IPS-20b (cell line): Measurements from ENCODE around the gene TMEM80.

Source experiments
- H3K27ac ChIP-seq: one replicate; pipeline ENCODE4 v1.5.1; 2013; ENCODE audit warnings: low read length
- H3K27me3 ChIP-seq: 2 replicates; pipeline ENCODE4 v1.6.1; 2013; ENCODE audit warnings: mild to moderate bottlenecking, low read length, inconsistent platforms; ENCODE audit not compliant: insufficient read depth
- H3K36me3 ChIP-seq: 2 replicates; pipeline ENCODE4 v1.6.1; 2013; ENCODE audit warnings: low read depth, mild to moderate bottlenecking, inconsistent platforms, low read length, moderate library complexity; ENCODE audit not compliant: insufficient read depth
- H3K4me1 ChIP-seq: 2 replicates; pipeline ENCODE4 v1.6.1; 2013; ENCODE audit warnings: mild to moderate bottlenecking, control low read depth, inconsistent platforms, low read length, moderate library complexity; ENCODE audit not compliant: insufficient read depth
- H3K4me3 ChIP-seq: 2 replicates; pipeline ENCODE4 v1.5.1; 2013; ENCODE audit warnings: mild to moderate bottlenecking, low read length, inconsistent platforms
- H3K9ac ChIP-seq: 2 replicates; pipeline ENCODE4 v1.6.1; 2013; ENCODE audit warnings: low read depth, mild to moderate bottlenecking, inconsistent platforms, low read length, moderate library complexity
- H3K9me3 ChIP-seq: 2 replicates; pipeline ENCODE4 v1.6.1; 2013; ENCODE audit warnings: mild to moderate bottlenecking, low read depth, low read length, inconsistent platforms; ENCODE audit not compliant: insufficient read depth

Gene TMEM80

GRCh38 chr11:719214-720016, 23.8 kb downstream of the TMEM80 start:
- no peak overlapping the region for H3K9ac ChIP-seq
- H3K27ac ChIP-seq = no peak overlapping the region
- peaks cover 22% of the 10 kb centered on the region; the same call in 1 of the 2 replicates for H3K27me3 ChIP-seq
- no peaks in the 10 kb centered on the region for H3K9me3 ChIP-seq
- no peak overlapping the region for H3K4me3 ChIP-seq
- no peaks in the 10 kb centered on the region for H3K4me1 ChIP-seq
- H3K36me3 ChIP-seq = no peaks in the 10 kb centered on the region

- Histone ChIP-seq H3K27me3 (peaks cover 29% of the 10 kb centered on the region), H3K9ac (no peak overlapping the region), H3K36me3 (no peaks in the 10 kb centered on the region), H3K4me1 (no peaks in the 10 kb centered on the region), H3K9me3 (no peaks in the 10 kb centered on the region), H3K4me3 (peak overlapping the region; percentile 56), H3K27ac (no peak overlapping the region)
These were observed 24.5 kb downstream of the TMEM80 start for GRCh38 chr11:720017-720641.

- Histone ChIP-seq H3K36me3 (no peaks in the 10 kb centered on the region), H3K27me3 (peaks cover 35% of the 10 kb centered on the region), H3K4me3 (peak overlapping the region; percentile 56), H3K9ac (no peak overlapping the region), H3K4me1 (no peaks in the 10 kb centered on the region), H3K9me3 (no peaks in the 10 kb centered on the region), H3K27ac (no peak overlapping the region)
These were observed 25.1 kb downstream of the TMEM80 start for GRCh38 chr11:720642-721246.

GRCh38 chr11:721247-721740, 25.7 kb downstream of the TMEM80 start:
- no peaks in the 10 kb centered on the region for H3K9me3 ChIP-seq
- H3K27ac ChIP-seq = no peak overlapping the region
- no peak overlapping the region for H3K9ac ChIP-seq
- peaks cover 40% of the 10 kb centered on the region for H3K27me3 ChIP-seq
- no peaks in the 10 kb centered on the region for H3K36me3 ChIP-seq
- no peaks in the 10 kb centered on the region for H3K4me1 ChIP-seq
- no peak overlapping the region for H3K4me3 ChIP-seq

GRCh38 chr11:721741-722345, 26.2 kb downstream of the TMEM80 start:
- Histone ChIP-seq H3K4me3 (no peak overlapping the region), H3K9me3 (no peaks in the 10 kb centered on the region), H3K9ac (no peak overlapping the region), H3K36me3 (no peaks in the 10 kb centered on the region), H3K27me3 (peaks cover 46% of the 10 kb centered on the region), H3K27ac (no peak overlapping the region), H3K4me1 (no peaks in the 10 kb centered on the region)

- no peaks in the 10 kb centered on the region for H3K36me3 ChIP-seq
- H3K9ac ChIP-seq = no peak overlapping the region
- no peaks in the 10 kb centered on the region for H3K4me1 ChIP-seq
- H3K9me3 ChIP-seq = no peaks in the 10 kb centered on the region
- peaks cover 51% of the 10 kb centered on the region for H3K27me3 ChIP-seq
- H3K27ac ChIP-seq = no peak overlapping the region
- no peak overlapping the region for H3K4me3 ChIP-seq
These were observed 26.8 kb downstream of the TMEM80 start for GRCh38 chr11:722346-722811.

- Histone ChIP-seq H3K36me3 (no peaks in the 10 kb centered on the region), H3K27ac (no peak overlapping the region), H3K4me3 (no peak overlapping the region), H3K27me3 (peaks cover 56% of the 10 kb centered on the region), H3K9ac (no peak overlapping the region), H3K9me3 (no peaks in the 10 kb centered on the region), H3K4me1 (no peaks in the 10 kb centered on the region)
These were observed 27.7 kb downstream of the TMEM80 start for GRCh38 chr11:723120-723883.

GRCh38 chr11:724049-724777, 28.6 kb downstream of the TMEM80 start:
- no peaks in the 10 kb centered on the region for H3K4me1 ChIP-seq
- H3K27ac ChIP-seq = no peak overlapping the region
- H3K4me3 ChIP-seq = no peak overlapping the region
- peaks cover 55% of the 10 kb centered on the region for H3K27me3 ChIP-seq
- no peaks in the 10 kb centered on the region for H3K9me3 ChIP-seq
- no peaks in the 10 kb centered on the region for H3K36me3 ChIP-seq
- H3K9ac ChIP-seq = no peak overlapping the region

GRCh38 chr11:724778-725386, 29.3 kb downstream of the TMEM80 start:
- Histone ChIP-seq H3K27me3 (peaks cover 48% of the 10 kb centered on the region), H3K36me3 (no peaks in the 10 kb centered on the region), H3K4me3 (no peak overlapping the region), H3K9me3 (no peaks in the 10 kb centered on the region), H3K4me1 (no peaks in the 10 kb centered on the region), H3K9ac (no peak overlapping the region), H3K27ac (no peak overlapping the region)

GRCh38 chr11:725624-726202, 30.1 kb downstream of the TMEM80 start:
- Histone ChIP-seq H3K4me3 (peak overlapping the region; percentile 50; the same call in 1 of the 2 replicates), H3K36me3 (no peaks in the 10 kb centered on the region), H3K9ac (no peak overlapping the region), H3K9me3 (no peaks in the 10 kb centered on the region), H3K4me1 (no peaks in the 10 kb centered on the region), H3K27me3 (peaks cover 40% of the 10 kb centered on the region), H3K27ac (no peak overlapping the region)
